H1 (cell line): ENCODE measurements around the gene STT3B. TPM values are rescaled to one million over a fixed set of nuclear protein-coding genes. Genes with fewer than 3 reads are reported as not detected.

ENCODE experiments used
- EZH2 ChIP-seq: fragments of 200-600 bp; sonication (generic); IDR thresholded peaks from 2 replicates; pipeline ENCODE4 v1.7.1; 2012; ENCODE audit warnings: low read depth, mild to moderate bottlenecking, moderate library complexity, low read length, inconsistent platforms; ENCODE audit not compliant: severe bottlenecking
- GABPA ChIP-seq: IDR thresholded peaks from 2 replicates; pipeline ENCODE4 v1.6.1; 2011; ENCODE audit warnings: mild to moderate bottlenecking, low read length, moderate library complexity, borderline replicate concordance; ENCODE audit not compliant: insufficient read depth
- POLR2AphosphoS5 ChIP-seq: IDR thresholded peaks from 2 replicates; pipeline ENCODE4 v1.6.1; 2011; ENCODE audit warnings: low read depth, low read length
- POU5F1 ChIP-seq: IDR thresholded peaks from 2 replicates; pipeline ENCODE4 v1.6.1; 2011; ENCODE audit warnings: low read depth, mild to moderate bottlenecking, low read length, moderate library complexity
- RAD21 ChIP-seq, 2 experiments: IDR thresholded peaks in 1 of 2; conservative IDR thresholded peaks in 1 of 2; 2 replicates each; pipeline ENCODE4 v1.6.1; 2011; ENCODE audit warnings: low read depth in 2 of 2, low read length in 2 of 2, improper control_type of control experiment in 1 of 2, inconsistent platforms in 1 of 2, mild to moderate bottlenecking in 1 of 2, moderate library complexity in 1 of 2
- RNF2 ChIP-seq: fragments of 200-900, 300-1000 bp; sonication (generic); IDR thresholded peaks from 2 replicates; pipeline ENCODE4 v1.7.1; 2016; ENCODE audit warnings: borderline replicate concordance, low read depth, mild to moderate bottlenecking, antibody characterized with exemption, low read length; ENCODE audit not compliant: poor library complexity, severe bottlenecking; ENCODE audit errors: missing control alignments
- SIN3A ChIP-seq, 2 experiments: IDR thresholded peaks in 1 of 2; conservative IDR thresholded peaks in 1 of 2; 2 replicates each; pipeline ENCODE4 v1.6.1; 2011 to 2012; ENCODE audit warnings: low read length in 2 of 2, improper control_type of control experiment in 1 of 2, low read depth in 1 of 2, mild to moderate bottlenecking in 1 of 2
- SIRT6 ChIP-seq: IDR thresholded peaks from one replicate; pipeline ENCODE4 v1.7.1; 2012; ENCODE audit warnings: low read length, inconsistent platforms
- SRF ChIP-seq: IDR thresholded peaks from 2 replicates; pipeline ENCODE4 v1.6.1; 2011; ENCODE audit warnings: mild to moderate bottlenecking, low read depth, low read length, moderate library complexity
- ZNF274 ChIP-seq: IDR thresholded peaks from 2 replicates; pipeline ENCODE4 v1.7.0; 2012; ENCODE audit warnings: low read length, borderline replicate concordance; ENCODE audit errors: extremely low read depth
- polyA plus RNA-seq, 7 experiments: library from polyadenylated mRNA; depleted of rRNA in 3 of 7; stranded (reverse) in 5 of 7; unstranded in 2 of 7; fragments of >200 nt in 5 of 7; fragments of 200-250 nt in 2 of 7; gene quantifications; 1 replicate in 5 of 7; 2 replicates in 1 of 7; 4 replicates in 1 of 7; pipeline versions ENCODE4 v1.2.1 to v1.2.3, GENCODE V29; 2011 to 2013; ENCODE audit warnings: missing spikeins in 2 of 7, mixed read lengths in 2 of 7
- total RNA-seq: library from RNA; stranded (reverse); fragmentation: NEBNext Ultra II Directional; extraction: Animal tissue kit (Norgen Biotek cat#: 25700); gene quantifications from 2 replicates; pipeline ENCODE4 v1.2.1, GENCODE V29; 2021
- TF ChIP-seq, protein P1 (sequence below): fragments of 300-600 bp; sonication (generic); IDR thresholded peaks from 2 replicates; pipeline ENCODE4 v1.7.1; 2012; ENCODE audit warnings: low read length, moderate library complexity, mild to moderate bottlenecking, inconsistent platforms; ENCODE audit not compliant: insufficient replicate concordance

The STT3B gene
- total and polyA plus RNA-seq, 2 of the 8 experiments (the other 6 are each of a cell fraction or from before 2014, with no cell fraction given), result 43.5 to 134 TPM

DNA sequence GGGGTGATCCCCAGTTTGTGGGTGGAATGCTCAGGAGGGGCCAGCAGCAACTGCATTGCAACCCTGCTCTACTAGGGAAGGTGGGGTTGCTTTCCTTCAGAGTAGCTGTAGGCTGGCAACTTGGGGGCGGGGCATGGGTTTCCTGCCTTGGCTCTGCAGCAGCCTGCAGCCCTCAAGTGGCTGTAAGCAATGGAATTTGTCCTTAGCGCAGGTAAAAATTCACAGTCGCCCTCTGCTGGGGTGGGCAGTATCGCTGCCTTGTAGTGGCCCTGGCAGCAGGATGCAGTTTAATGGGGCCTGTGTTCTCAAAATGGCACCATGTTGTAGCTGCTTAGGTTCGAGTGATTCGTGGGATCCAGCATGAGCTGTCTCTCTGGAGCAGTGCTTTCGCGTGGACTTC lies 29.8 kb downstream of the STT3B start (continued):
- TF ChIP-seq, protein P1, sequence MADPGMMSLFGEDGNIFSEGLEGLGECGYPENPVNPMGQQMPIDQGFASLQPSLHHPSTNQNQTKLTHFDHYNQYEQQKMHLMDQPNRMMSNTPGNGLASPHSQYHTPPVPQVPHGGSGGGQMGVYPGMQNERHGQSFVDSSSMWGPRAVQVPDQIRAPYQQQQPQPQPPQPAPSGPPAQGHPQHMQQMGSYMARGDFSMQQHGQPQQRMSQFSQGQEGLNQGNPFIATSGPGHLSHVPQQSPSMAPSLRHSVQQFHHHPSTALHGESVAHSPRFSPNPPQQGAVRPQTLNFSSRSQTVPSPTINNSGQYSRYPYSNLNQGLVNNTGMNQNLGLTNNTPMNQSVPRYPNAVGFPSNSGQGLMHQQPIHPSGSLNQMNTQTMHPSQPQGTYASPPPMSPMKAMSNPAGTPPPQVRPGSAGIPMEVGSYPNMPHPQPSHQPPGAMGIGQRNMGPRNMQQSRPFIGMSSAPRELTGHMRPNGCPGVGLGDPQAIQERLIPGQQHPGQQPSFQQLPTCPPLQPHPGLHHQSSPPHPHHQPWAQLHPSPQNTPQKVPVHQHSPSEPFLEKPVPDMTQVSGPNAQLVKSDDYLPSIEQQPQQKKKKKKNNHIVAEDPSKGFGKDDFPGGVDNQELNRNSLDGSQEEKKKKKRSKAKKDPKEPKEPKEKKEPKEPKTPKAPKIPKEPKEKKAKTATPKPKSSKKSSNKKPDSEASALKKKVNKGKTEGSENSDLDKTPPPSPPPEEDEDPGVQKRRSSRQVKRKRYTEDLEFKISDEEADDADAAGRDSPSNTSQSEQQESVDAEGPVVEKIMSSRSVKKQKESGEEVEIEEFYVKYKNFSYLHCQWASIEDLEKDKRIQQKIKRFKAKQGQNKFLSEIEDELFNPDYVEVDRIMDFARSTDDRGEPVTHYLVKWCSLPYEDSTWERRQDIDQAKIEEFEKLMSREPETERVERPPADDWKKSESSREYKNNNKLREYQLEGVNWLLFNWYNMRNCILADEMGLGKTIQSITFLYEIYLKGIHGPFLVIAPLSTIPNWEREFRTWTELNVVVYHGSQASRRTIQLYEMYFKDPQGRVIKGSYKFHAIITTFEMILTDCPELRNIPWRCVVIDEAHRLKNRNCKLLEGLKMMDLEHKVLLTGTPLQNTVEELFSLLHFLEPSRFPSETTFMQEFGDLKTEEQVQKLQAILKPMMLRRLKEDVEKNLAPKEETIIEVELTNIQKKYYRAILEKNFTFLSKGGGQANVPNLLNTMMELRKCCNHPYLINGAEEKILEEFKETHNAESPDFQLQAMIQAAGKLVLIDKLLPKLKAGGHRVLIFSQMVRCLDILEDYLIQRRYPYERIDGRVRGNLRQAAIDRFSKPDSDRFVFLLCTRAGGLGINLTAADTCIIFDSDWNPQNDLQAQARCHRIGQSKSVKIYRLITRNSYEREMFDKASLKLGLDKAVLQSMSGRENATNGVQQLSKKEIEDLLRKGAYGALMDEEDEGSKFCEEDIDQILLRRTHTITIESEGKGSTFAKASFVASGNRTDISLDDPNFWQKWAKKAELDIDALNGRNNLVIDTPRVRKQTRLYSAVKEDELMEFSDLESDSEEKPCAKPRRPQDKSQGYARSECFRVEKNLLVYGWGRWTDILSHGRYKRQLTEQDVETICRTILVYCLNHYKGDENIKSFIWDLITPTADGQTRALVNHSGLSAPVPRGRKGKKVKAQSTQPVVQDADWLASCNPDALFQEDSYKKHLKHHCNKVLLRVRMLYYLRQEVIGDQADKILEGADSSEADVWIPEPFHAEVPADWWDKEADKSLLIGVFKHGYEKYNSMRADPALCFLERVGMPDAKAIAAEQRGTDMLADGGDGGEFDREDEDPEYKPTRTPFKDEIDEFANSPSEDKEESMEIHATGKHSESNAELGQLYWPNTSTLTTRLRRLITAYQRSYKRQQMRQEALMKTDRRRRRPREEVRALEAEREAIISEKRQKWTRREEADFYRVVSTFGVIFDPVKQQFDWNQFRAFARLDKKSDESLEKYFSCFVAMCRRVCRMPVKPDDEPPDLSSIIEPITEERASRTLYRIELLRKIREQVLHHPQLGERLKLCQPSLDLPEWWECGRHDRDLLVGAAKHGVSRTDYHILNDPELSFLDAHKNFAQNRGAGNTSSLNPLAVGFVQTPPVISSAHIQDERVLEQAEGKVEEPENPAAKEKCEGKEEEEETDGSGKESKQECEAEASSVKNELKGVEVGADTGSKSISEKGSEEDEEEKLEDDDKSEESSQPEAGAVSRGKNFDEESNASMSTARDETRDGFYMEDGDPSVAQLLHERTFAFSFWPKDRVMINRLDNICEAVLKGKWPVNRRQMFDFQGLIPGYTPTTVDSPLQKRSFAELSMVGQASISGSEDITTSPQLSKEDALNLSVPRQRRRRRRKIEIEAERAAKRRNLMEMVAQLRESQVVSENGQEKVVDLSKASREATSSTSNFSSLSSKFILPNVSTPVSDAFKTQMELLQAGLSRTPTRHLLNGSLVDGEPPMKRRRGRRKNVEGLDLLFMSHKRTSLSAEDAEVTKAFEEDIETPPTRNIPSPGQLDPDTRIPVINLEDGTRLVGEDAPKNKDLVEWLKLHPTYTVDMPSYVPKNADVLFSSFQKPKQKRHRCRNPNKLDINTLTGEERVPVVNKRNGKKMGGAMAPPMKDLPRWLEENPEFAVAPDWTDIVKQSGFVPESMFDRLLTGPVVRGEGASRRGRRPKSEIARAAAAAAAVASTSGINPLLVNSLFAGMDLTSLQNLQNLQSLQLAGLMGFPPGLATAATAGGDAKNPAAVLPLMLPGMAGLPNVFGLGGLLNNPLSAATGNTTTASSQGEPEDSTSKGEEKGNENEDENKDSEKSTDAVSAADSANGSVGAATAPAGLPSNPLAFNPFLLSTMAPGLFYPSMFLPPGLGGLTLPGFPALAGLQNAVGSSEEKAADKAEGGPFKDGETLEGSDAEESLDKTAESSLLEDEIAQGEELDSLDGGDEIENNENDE, result no peak
- TF ChIP-seq RAD21 (IDR thresholded peaks at IDR 0.05 in 1 of 2, conservative IDR thresholded peaks at IDR 0.05 in 1 of 2; ENCODE audit: low read depth in 2 of 2, low read length in 2 of 2) (peak; percentile 45 to 46), EZH2 (no peak), SRF (no peak), SIRT6 (no peak), POU5F1 (no peak), RNF2 (no peak), GABPA (no peak), ZNF274 (no peak), SIN3A (conservative IDR thresholded peaks at IDR 0.05 in 1 of 2, IDR thresholded peaks at IDR 0.05 in 1 of 2; ENCODE audit: low read depth in 1 of 2, low read length in 2 of 2) (no peak), POLR2AphosphoS5 (no peak)
